ENCODE results near the gene CD82. TPM values are rescaled to one million over a fixed set of nuclear protein-coding genes. Genes with fewer than 3 reads are reported as not detected.

CD82 gene
- total and polyA plus RNA-seq, 2 of the 8 experiments (the other 6 are each of a cell fraction or from before 2014, with no cell fraction given) = 7.9 to 10.3 TPM

- H2AK5ac ChIP-seq (ENCODE audit: low read depth, low read length) = no peak overlapping the region
- ChIA-PET POLR2A (ENCODE audit: partially characterized antibody) (no interaction called here), CTCF (ENCODE audit: partially characterized antibody) (interaction anchor here (0.6 to 7.0 kb wide), 11 partner anchors 10 to 300 kb away, joined by 3 to 182 read pairs (median 6); partner anchors contain the start of gene CD82)
- H3K9ac ChIP-seq (replicated peaks in 1 of 4; ENCODE audit: extremely low read depth in 1 of 4, low read depth in 3 of 4, low read length in 3 of 4) = no peak overlapping the region
- no peaks in the 10 kb centered on the region for H3K79me1 ChIP-seq (ENCODE audit: low read depth, low read length)
- H3K27ac ChIP-seq (ENCODE audit: low read depth, low read length) = no peak overlapping the region
- H3K9me3 ChIP-seq (ENCODE audit: insufficient read depth in 2 of 2, low read depth in 1 of 2, low read length in 1 of 2) = no peaks in the 10 kb centered on the region
- no peak overlapping the region; the same call in 1 of the 2 replicates for H2BK5ac ChIP-seq (ENCODE audit: low read depth, low read length)
- FAIRE-seq = no peak
- no peak overlapping the region for H3K4me3 ChIP-seq (ENCODE audit: extremely low read depth in 1 of 4, insufficient read depth in 2 of 4, low read depth in 3 of 4, low read length in 4 of 4)
- H3K23ac ChIP-seq (ENCODE audit: insufficient read length) = no peak overlapping the region
- no peak overlapping the region for H2BK20ac ChIP-seq (ENCODE audit: low read length)
- WGBS, 2 experiments (ENCODE audit: extremely low coverage in 1 of 2, insufficient coverage in 1 of 2, insufficient read length in 1 of 2, insufficient replicate concordance in 2 of 2, low coverage in 1 of 2, low lambda C conversion rate in 2 of 2, missing lambda C conversion rate in 1 of 2) = 80% methylated on average over 6 of the region's 6 CpGs; no CpG with 5 or more reads in 1 of the 2 experiments
- H3K56ac ChIP-seq (replicated peaks; ENCODE audit: insufficient read length, low read depth, low read length) = no peak overlapping the region
- no peaks in the 10 kb centered on the region for H3K36me3 ChIP-seq (ENCODE audit: control insufficient read depth in 2 of 4, insufficient read depth in 4 of 4, low read length in 3 of 4)
- TF ChIP-seq FOSL1 (IDR thresholded peaks at IDR 0.05; ENCODE audit: insufficient read depth, low read depth, low read length) (no peak), RAD21 (IDR thresholded peaks at IDR 0.05 in 1 of 2, conservative IDR thresholded peaks at IDR 0.05 in 1 of 2; ENCODE audit: low read depth in 2 of 2, low read length in 2 of 2) (peak in 1 of 2 experiments; percentile 9; a peak in 1 of 4 replicates)
- H3K14ac ChIP-seq (ENCODE audit: insufficient read length) = no peak overlapping the region
- H2BK12ac ChIP-seq (ENCODE audit: low read depth, low read length) = 0 out of 2 replicates have a peak overlapping the region, but pooled peaks have one; percentile 17
- H4K91ac ChIP-seq (replicated peaks; ENCODE audit: insufficient read length, low read length) = no peak overlapping the region
- H2BK15ac ChIP-seq (ENCODE audit: low read length) = no peak overlapping the region
- H3K79me2 ChIP-seq (ENCODE audit: control insufficient read depth in 1 of 2, insufficient read depth in 2 of 2, low read length in 2 of 2) = no peaks in the 10 kb centered on the region
- no peak overlapping the region for H2BK120ac ChIP-seq (replicated peaks; ENCODE audit: low read depth, low read length)
- H4K5ac ChIP-seq (ENCODE audit: insufficient read length, low read depth, low read length) = no peak overlapping the region
- no peaks in the 10 kb centered on the region for H3K23me2 ChIP-seq (ENCODE audit: low read depth, low read length)
- H3K18ac ChIP-seq (ENCODE audit: extremely low read depth, low read length) = no peak overlapping the region
- H2AFZ ChIP-seq (ENCODE audit: low read length) = no peak overlapping the region
- H3K4me2 ChIP-seq (ENCODE audit: insufficient read depth in 1 of 2, low read depth in 2 of 2, low read length in 2 of 2) = no peak overlapping the region
- H3K27me3 ChIP-seq (replicated peaks in 1 of 4; ENCODE audit: control insufficient read depth in 3 of 4, extremely low read depth in 1 of 4, insufficient read depth in 3 of 4, low read length in 3 of 4) = no peaks in the 10 kb centered on the region
- peaks cover 0 to 6% (median 1%) of the 10 kb centered on the region in 4 experiments; a peak in 3 of 7 replicates for H3K4me1 ChIP-seq (replicated peaks in 1 of 4; ENCODE audit: control insufficient read depth in 3 of 4, insufficient read depth in 4 of 4, low read length in 3 of 4)
- DNase-seq (ENCODE audit: low read depth in 1 of 2, low spot score in 2 of 2) = no peak
- no peak overlapping the region for H3K4ac ChIP-seq (replicated peaks; ENCODE audit: insufficient read length, low read depth, low read length)
- no peaks in the 10 kb centered on the region for H4K20me1 ChIP-seq (replicated peaks in 1 of 2; ENCODE audit: control insufficient read depth in 1 of 2, insufficient read depth in 2 of 2, low read length in 2 of 2)
- H4K8ac ChIP-seq (ENCODE audit: extremely low read depth, insufficient read depth, low read length) = no peak overlapping the region; the same call in 1 of the 2 replicates
These were observed 45.6 kb downstream of the CD82 start for GRCh38 chr11:44611088-44611487.
